GM13976 (cell line): ENCODE results near the gene UBE3D.

Experiments
- DNase-seq: peaks from one replicate; pipeline ENCODE4 v3.0.0; 2012; ENCODE audit warnings: low spot score
- in situ Hi-C: fragments of 300-500 bp; cut with MboI; formaldehyde crosslinking; loops from one replicate; pipeline ENCODE4 v1.12.0; 2022; ENCODE audit warnings: low sequenced_read_pairs, mixed read lengths, inconsistent platforms; ENCODE audit not compliant: unreplicated experiment
- TF ChIP-seq, protein P1 (sequence below): IDR thresholded peaks from 2 replicates; pipeline ENCODE4 v1.5.1; 2012; ENCODE audit warnings: borderline replicate concordance, mild to moderate bottlenecking; ENCODE audit not compliant: insufficient read depth; ENCODE audit errors: extremely low read depth, missing control alignments, control extremely low read depth

Gene UBE3D

DNA sequence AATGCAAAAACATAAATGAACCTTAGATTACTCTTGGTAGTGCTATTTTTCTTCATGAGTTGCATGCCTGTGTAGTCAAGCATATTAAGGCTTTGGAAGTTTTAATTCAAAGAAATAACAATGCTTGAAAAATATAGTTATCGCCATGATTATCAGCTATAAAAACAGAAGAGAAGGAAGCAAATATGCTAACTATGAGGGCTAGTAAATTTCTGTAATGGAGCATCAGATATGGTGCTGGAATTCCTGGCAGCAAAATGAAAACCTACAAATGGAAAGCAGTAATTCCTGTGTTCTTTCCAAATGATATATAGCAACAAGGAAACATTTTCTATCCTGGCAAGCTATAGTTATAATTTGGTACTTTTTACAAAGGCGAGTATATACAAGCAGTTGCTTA lies 31.6 kb upstream of the UBE3D start:
- in situ Hi-C loops = no loop called here
- DNase-seq = no peak
- TF ChIP-seq, protein P1, sequence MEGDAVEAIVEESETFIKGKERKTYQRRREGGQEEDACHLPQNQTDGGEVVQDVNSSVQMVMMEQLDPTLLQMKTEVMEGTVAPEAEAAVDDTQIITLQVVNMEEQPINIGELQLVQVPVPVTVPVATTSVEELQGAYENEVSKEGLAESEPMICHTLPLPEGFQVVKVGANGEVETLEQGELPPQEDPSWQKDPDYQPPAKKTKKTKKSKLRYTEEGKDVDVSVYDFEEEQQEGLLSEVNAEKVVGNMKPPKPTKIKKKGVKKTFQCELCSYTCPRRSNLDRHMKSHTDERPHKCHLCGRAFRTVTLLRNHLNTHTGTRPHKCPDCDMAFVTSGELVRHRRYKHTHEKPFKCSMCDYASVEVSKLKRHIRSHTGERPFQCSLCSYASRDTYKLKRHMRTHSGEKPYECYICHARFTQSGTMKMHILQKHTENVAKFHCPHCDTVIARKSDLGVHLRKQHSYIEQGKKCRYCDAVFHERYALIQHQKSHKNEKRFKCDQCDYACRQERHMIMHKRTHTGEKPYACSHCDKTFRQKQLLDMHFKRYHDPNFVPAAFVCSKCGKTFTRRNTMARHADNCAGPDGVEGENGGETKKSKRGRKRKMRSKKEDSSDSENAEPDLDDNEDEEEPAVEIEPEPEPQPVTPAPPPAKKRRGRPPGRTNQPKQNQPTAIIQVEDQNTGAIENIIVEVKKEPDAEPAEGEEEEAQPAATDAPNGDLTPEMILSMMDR = no peak

DNA sequence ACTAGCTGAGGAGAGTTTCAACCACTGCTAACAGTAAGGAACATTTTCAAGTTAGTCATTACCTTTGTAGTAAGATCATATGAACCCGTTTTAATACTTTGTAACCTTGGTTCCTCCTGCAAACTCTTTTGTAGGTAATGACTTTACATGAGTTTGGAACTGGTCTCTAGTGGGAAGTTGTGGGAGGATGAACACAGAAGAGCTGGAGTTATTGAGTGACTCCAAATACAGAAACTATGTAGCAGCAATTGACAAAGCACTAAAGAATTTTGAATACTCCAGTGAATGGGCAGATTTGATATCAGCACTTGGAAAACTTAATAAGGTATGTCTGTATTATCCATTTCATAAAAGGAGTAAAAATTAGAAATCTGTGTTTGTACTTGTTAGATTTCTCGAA lies 31.1 kb upstream of the UBE3D start:
- TF ChIP-seq, protein P1 = no peak
- in situ Hi-C loops = no loop called here
- no peak for DNase-seq

DNA sequence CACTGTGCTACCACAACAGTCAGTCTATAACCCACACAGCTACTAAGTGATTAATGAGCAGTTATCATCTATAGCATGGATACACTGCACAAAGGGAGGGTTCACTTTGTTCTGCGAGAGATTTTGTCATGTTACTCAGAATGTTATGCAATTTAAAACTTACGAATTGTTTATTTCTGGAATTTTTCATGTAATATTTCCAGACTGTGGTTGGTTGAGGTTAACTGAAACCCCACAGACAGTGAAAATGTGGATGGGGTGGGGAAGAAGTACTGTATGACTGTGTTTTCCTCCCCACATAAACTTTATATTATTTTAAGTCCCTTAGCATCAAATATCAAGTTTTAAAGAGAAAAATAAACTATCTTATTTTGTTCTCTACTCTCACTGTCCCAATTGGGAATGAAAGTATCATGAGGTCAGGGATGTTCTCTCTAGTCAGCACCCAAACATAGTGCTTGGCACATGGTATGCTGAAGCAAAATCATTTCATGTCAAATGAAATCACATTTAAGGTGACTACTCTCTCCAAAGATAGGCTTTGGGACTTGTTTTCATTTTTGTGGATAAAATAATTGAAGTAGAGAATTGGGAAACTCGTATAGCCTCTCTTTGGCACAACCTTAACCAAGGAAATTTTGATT lies 27.2 kb upstream of the UBE3D start:
- TF ChIP-seq, protein P1 = no peak
- in situ Hi-C loops = no loop called here
- DNase-seq = no peak

DNA sequence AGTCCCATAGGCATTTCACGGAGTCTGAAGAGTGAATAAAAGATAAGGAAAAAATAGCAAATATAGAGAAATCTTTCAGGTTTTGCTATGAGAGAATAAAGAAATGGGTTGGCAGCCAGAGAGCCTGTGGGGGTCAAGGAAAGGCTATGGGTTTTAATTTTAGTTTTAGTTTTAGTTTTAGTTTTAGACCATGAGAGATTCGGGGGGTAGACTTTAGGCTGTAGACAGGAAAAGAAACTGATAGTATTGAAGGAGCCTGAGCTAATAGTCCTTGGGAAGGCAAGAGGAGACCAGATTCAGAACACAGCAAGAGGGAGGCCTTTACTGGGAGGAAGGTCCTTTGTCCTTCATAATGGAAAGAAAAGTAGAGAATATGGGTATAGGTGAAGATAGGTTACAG lies 21.1 kb upstream of the UBE3D start:
- TF ChIP-seq, protein P1 = no peak
- DNase-seq = peak; percentile 66
- in situ Hi-C loops = no loop called here

DNA sequence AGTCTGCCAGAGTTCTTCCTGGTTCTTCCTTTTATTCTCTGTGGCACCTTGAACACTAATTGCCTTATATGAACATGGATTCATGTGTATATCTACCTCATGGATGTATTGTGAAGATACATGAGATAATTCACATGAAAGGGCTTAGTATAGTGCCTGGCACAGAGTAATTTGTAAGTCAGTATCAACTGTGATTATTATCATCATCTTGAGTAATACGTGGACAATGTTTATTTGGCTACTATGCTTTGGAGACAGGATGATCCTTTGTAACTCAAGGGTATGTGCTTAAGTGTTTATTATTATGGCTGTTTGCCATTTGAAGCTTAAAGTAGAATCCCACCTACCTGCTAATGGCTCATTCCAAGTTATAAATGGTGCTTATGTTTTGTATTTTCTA lies 17.8 kb upstream of the UBE3D start:
- DNase-seq = no peak

DNA sequence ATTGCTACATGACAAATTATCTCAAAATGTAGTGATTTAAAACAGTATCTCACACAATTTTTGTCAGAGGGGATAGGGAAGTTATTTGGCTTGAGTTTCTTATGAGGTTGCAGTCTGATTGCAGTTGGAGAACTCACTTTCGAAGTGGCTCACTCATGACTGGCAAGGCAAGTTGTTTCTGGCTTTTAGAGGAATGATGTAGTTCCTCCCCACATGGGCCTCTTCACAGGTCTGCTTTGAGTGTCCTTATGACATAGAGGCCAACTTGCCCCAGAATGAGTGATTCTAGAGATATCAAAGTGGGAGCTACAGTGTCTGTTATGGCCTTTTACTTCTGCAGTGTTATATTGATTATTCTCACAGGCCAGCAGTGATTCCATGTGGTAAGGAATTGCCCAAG lies 8.0 kb upstream of the UBE3D start:
- TF ChIP-seq, protein P1 = no peak
- DNase-seq = no peak
- in situ Hi-C loops = no loop called here

More for the DNA sequence above, 17.8 kb upstream of the UBE3D start:
- TF ChIP-seq, protein P1 = no peak
- in situ Hi-C loops = no loop called here

DNA sequence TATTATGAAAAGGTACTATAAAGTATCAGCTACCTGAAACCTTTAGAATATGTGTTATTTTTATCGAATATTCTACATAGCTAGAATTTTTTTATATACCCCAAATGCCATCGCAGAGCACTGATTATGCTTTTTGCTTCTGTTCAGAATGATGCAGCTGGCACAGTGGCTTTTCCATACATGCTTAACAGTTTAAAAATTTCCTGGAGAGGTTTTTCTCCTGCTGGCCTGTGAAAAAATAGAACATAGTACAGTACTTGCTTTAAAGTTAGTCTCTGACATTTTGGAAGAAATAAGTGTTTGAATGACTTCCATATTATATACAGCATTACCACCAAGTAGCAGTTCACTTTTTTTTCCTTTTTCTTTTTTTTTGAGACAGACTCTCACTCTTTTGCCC lies 7.1 kb upstream of the UBE3D start:
- TF ChIP-seq, protein P1 = no peak
- in situ Hi-C loops = no loop called here
- DNase-seq = no peak
